ENCODE measurements around the gene SDHAF1. TPM values are rescaled to one million over a fixed set of nuclear protein-coding genes. Genes with fewer than 3 reads are reported as not detected.

SDHAF1 gene
- total and polyA plus RNA-seq, 2 of the 8 experiments (the other 6 are each of a cell fraction or from before 2014, with no cell fraction given): 16.0 to 21.3 TPM

- Histone ChIP-seq H3K36me3 (ENCODE audit: control insufficient read depth in 2 of 4, insufficient read depth in 4 of 4, low read length in 3 of 4) (no peaks in the 10 kb centered on the region), H2BK12ac (ENCODE audit: low read depth, low read length) (no peak overlapping the region), H3K4me3 (ENCODE audit: extremely low read depth in 1 of 4, insufficient read depth in 2 of 4, low read depth in 3 of 4, low read length in 4 of 4) (no peak overlapping the region), H4K91ac (replicated peaks; ENCODE audit: insufficient read length, low read length) (no peak overlapping the region), H3K27me3 (replicated peaks in 1 of 4; ENCODE audit: control insufficient read depth in 3 of 4, extremely low read depth in 1 of 4, insufficient read depth in 3 of 4, low read length in 3 of 4) (peaks cover 13 to 27% (median 23%) of the 10 kb centered on the region in 4 experiments), H3K14ac (ENCODE audit: insufficient read length) (no peak overlapping the region), H2BK20ac (ENCODE audit: low read length) (no peak overlapping the region), H3K23ac (ENCODE audit: insufficient read length) (no peak overlapping the region), H2BK120ac (replicated peaks; ENCODE audit: low read depth, low read length) (no peak overlapping the region), H3K18ac (ENCODE audit: extremely low read depth, low read length) (no peak overlapping the region), H3K23me2 (ENCODE audit: low read depth, low read length) (peaks cover 3% of the 10 kb centered on the region; the same call in 1 of the 2 replicates), H3K4me1 (replicated peaks in 1 of 4; ENCODE audit: control insufficient read depth in 3 of 4, insufficient read depth in 4 of 4, low read length in 3 of 4) (peaks cover 0 to 7% (median 3%) of the 10 kb centered on the region in 4 experiments; a peak in 4 of 7 replicates), H4K5ac (ENCODE audit: insufficient read length, low read depth, low read length) (no peak overlapping the region), H3K4me2 (ENCODE audit: insufficient read depth in 1 of 2, low read depth in 2 of 2, low read length in 2 of 2) (no peak overlapping the region), H3K9me3 (ENCODE audit: insufficient read depth in 2 of 2, low read depth in 1 of 2, low read length in 1 of 2) (no peaks in the 10 kb centered on the region), H3K79me1 (ENCODE audit: low read depth, low read length) (no peaks in the 10 kb centered on the region), H3K4ac (replicated peaks; ENCODE audit: insufficient read length, low read depth, low read length) (no peak overlapping the region), H2BK5ac (ENCODE audit: low read depth, low read length) (no peak overlapping the region), H4K20me1 (replicated peaks in 1 of 2; ENCODE audit: control insufficient read depth in 1 of 2, insufficient read depth in 2 of 2, low read length in 2 of 2) (peaks cover 0 to 9% of the 10 kb centered on the region in 2 experiments), H3K27ac (ENCODE audit: low read depth, low read length) (no peak overlapping the region), H3K56ac (replicated peaks; ENCODE audit: insufficient read length, low read depth, low read length) (no peak overlapping the region), H2BK15ac (ENCODE audit: low read length) (no peak overlapping the region), H3K9ac (replicated peaks in 1 of 4; ENCODE audit: extremely low read depth in 1 of 4, low read depth in 3 of 4, low read length in 3 of 4) (no peak overlapping the region), H4K8ac (ENCODE audit: extremely low read depth, insufficient read depth, low read length) (no peak overlapping the region), H2AK5ac (ENCODE audit: low read depth, low read length) (no peak overlapping the region), H3K79me2 (ENCODE audit: control insufficient read depth in 1 of 2, insufficient read depth in 2 of 2, low read length in 2 of 2) (no peaks in the 10 kb centered on the region), H2AFZ (ENCODE audit: low read length) (no peak overlapping the region)
- peak; percentile 85 for FAIRE-seq
- ChIA-PET CTCF (ENCODE audit: partially characterized antibody) (interaction anchor here (0.7 to 6.6 kb wide), 3 partner anchors 10 to 21 kb away, joined by 3 to 47 read pairs (median 3); no protein-coding TSS in a partner anchor), POLR2A (ENCODE audit: partially characterized antibody) (interaction anchor here (0.7 to 1.0 kb wide), 3 partner anchors 13 to 28 kb away, joined by 3 to 4 read pairs (median 3); no protein-coding TSS in a partner anchor)
- no peak for TF ChIP-seq ZNF274 (IDR thresholded peaks at IDR 0.05; ENCODE audit: borderline replicate concordance, extremely low read depth, low read length)
- TF ChIP-seq MAX (IDR thresholded peaks at IDR 0.05): peak; percentile 71
- peak; percentile 87 to 92; a peak in 3 of 4 replicates for TF ChIP-seq SIN3A (conservative IDR thresholded peaks at IDR 0.05 in 1 of 2, IDR thresholded peaks at IDR 0.05 in 1 of 2; ENCODE audit: low read depth in 1 of 2, low read length in 2 of 2)
- peak in 1 of 2 experiments; percentile 88 for DNase-seq (ENCODE audit: low read depth in 1 of 2, low spot score in 2 of 2)
- 18% methylated on average over 9 of the region's 9 CpGs; no CpG with 5 or more reads in 1 of the 2 experiments for WGBS, 2 experiments (ENCODE audit: extremely low coverage in 1 of 2, insufficient coverage in 1 of 2, insufficient read length in 1 of 2, insufficient replicate concordance in 2 of 2, low coverage in 1 of 2, low lambda C conversion rate in 2 of 2, missing lambda C conversion rate in 1 of 2)
Observed at GRCh38 chr19:35963514-35963913, 31.5 kb upstream of the SDHAF1 start.

Measured in H1 (cell line).